Colonic mucosa (tissue), 4 donors: Measurements from ENCODE around the gene MFRP. TPM values are rescaled to one million over a fixed set of nuclear protein-coding genes. Genes with fewer than 3 reads are reported as not detected.

Source experiments
- DNase-seq: peaks from one replicate; pipeline ENCODE4 v3.0.0-alpha.2; 2020
- H3K27ac ChIP-seq: fragments of 200-600 bp; one replicate; pipeline ENCODE4 v1.8.0; 2021
- H3K27me3 ChIP-seq: fragments of 200-600 bp; one replicate; pipeline ENCODE4 v1.8.0; 2021
- H3K36me3 ChIP-seq: fragments of 200-600 bp; one replicate; pipeline ENCODE4 v1.8.0; 2021
- H3K4me1 ChIP-seq: fragments of 200-600 bp; one replicate; pipeline ENCODE4 v1.8.0; 2021; ENCODE audit warnings: mild to moderate bottlenecking
- H3K4me3 ChIP-seq: fragments of 200-600 bp; one replicate; pipeline ENCODE4 v1.8.0; 2021
- H3K9ac ChIP-seq, 2 donors: one replicate each; pipeline ENCODE4 v1.7.0; 2013; ENCODE audit warnings: control low read depth in 2 of 2, low read depth in 2 of 2, low read length in 2 of 2
- H3K9me3 ChIP-seq: fragments of 200-600 bp; one replicate; pipeline ENCODE4 v1.8.0; 2021
- CTCF ChIP-seq: fragments of 200-600 bp; IDR thresholded peaks from one replicate; pipeline ENCODE4 v1.8.0; 2022; ENCODE audit warnings: antibody characterized with exemption, mild to moderate bottlenecking
- intact Hi-C: fragments of 100-400 bp; cut with DNase I; formaldehyde crosslinking; loops from one replicate; pipeline ENCODE4 v1.14.1; 2022
- total RNA-seq, 2 donors: library from RNA; stranded (reverse); fragmentation: NEBNext Ultra II Directional in 1 of 2; extraction: Animal tissue kit (Norgen Biotek cat#: 25700) in 1 of 2; gene quantifications; one replicate each; pipeline ENCODE4 v1.2.1, GENCODE V29; 2021
- donor health status: healthy.
- donor health status: DM: no; HTN: no; CAD: no.
- donor health status: DM: no; HTN: no; CAD: no.

The MFRP gene
- total RNA-seq, 2 donors from 2014 or later: not detected

GRCh38 chr11:119347940-119348605, 1.6 kb upstream of the MFRP start:
- DNase-seq: no peak
- intact Hi-C loops: no loop called here
- no peak for TF ChIP-seq CTCF
- no peak overlapping the region for H3K9ac ChIP-seq
- H3K27me3 ChIP-seq: no peaks in the 10 kb centered on the region
- H3K36me3 ChIP-seq: no peaks in the 10 kb centered on the region
- H3K4me3 ChIP-seq: no peak overlapping the region
- H3K27ac ChIP-seq: no peak overlapping the region
- H3K4me1 ChIP-seq: no peaks in the 10 kb centered on the region
- no peaks in the 10 kb centered on the region for H3K9me3 ChIP-seq

- Histone ChIP-seq H3K27me3 (no peaks in the 10 kb centered on the region), H3K9ac (no peak overlapping the region), H3K4me3 (no peak overlapping the region), H3K36me3 (no peaks in the 10 kb centered on the region), H3K9me3 (no peaks in the 10 kb centered on the region), H3K27ac (no peak overlapping the region), H3K4me1 (no peaks in the 10 kb centered on the region)
- no peak for DNase-seq
- intact Hi-C loops: no loop called here
- TF ChIP-seq CTCF: no peak
Observed at GRCh38 chr11:119347242-119347641, 737 bp upstream of the MFRP start.

- intact Hi-C loops: no loop called here
- no peaks in the 10 kb centered on the region for H3K36me3 ChIP-seq
- H3K27me3 ChIP-seq: peaks cover 6% of the 10 kb centered on the region
- DNase-seq: no peak
- peaks cover 5% of the 10 kb centered on the region for H3K4me1 ChIP-seq
- H3K27ac ChIP-seq: no peak overlapping the region
- no peak for TF ChIP-seq CTCF
- H3K9ac ChIP-seq: no peak overlapping the region
- no peaks in the 10 kb centered on the region for H3K9me3 ChIP-seq
- H3K4me3 ChIP-seq: no peak overlapping the region
Observed at GRCh38 chr11:119345685-119346084, 820 bp downstream of the MFRP start.

GRCh38 chr11:119344291-119345010, 2.1 kb downstream of the MFRP start:
- Histone ChIP-seq H3K9ac (no peak overlapping the region), H3K27ac (no peak overlapping the region), H3K9me3 (no peaks in the 10 kb centered on the region), H3K36me3 (no peaks in the 10 kb centered on the region), H3K4me1 (peaks cover 16% of the 10 kb centered on the region), H3K4me3 (no peak overlapping the region), H3K27me3 (peaks cover 18% of the 10 kb centered on the region)
- intact Hi-C loops: no loop called here
- TF ChIP-seq CTCF: no peak
- DNase-seq: no peak

- H3K27ac ChIP-seq: no peak overlapping the region
- no peaks in the 10 kb centered on the region for H3K36me3 ChIP-seq
- no peak overlapping the region for H3K9ac ChIP-seq
- no peak for DNase-seq
- H3K4me3 ChIP-seq: no peak overlapping the region
- no peak for TF ChIP-seq CTCF
- peaks cover 18% of the 10 kb centered on the region for H3K27me3 ChIP-seq
- intact Hi-C loops: no loop called here
- no peaks in the 10 kb centered on the region for H3K9me3 ChIP-seq
- H3K4me1 ChIP-seq: peaks cover 17% of the 10 kb centered on the region
Observed at GRCh38 chr11:119343726-119344125, 2.8 kb downstream of the MFRP start.
